PC-3 (cell line): ENCODE measurements around the gene ZYG11A. TPM values are rescaled to one million over a fixed set of nuclear protein-coding genes. Genes with fewer than 3 reads are reported as not detected.
"Not testable (repeated sequence)": the region's sequence is repeated elsewhere in the genome, so short reads cannot be mapped to it uniquely, and the experiment has no call there.

ENCODE experiments used
- ATAC-seq: fragments of 200-7000 bp; cut with Tn5 transposase; 2 replicates; pipeline ENCODE4 v1.9.1; 2020; ENCODE audit warnings: mild to moderate bottlenecking, moderate library complexity
- BruUV-seq: library from RNA; stranded (reverse); fragments of 400-500 nt; replicated peaks from 2 replicates; lab custom pipeline; 2021; lab: Mats Ljungman, UMichigan
- CTCF ChIA-PET: fragments of 300-600 bp; sonication (Branson Sonifier 250); formaldehyde crosslinking; loops from one replicate; lab custom pipeline; 2022; ENCODE audit warnings: antibody characterized with exemption; lab: Charles Lee
- POLR2A ChIA-PET: fragments of 300-600 bp; sonication (Branson Sonifier 250); formaldehyde crosslinking; loops from one replicate; lab custom pipeline; 2022; ENCODE audit warnings: antibody characterized with exemption; ENCODE audit not compliant: unreplicated experiment; lab: Charles Lee
- DNase-seq: peaks from one replicate; pipeline ENCODE4 v3.0.0-alpha.2; 2015
- H2AFZ ChIP-seq: fragments of 300-600 bp; sonication (generic); 2 replicates; pipeline ENCODE4 v1.6.0; 2016; ENCODE audit warnings: antibody characterized with exemption, low read length
- H3F3A ChIP-seq: fragments of 300-600 bp; sonication (generic); one replicate; pipeline ENCODE4 v1.6.0; 2017; ENCODE audit warnings: antibody characterized with exemption, low read length, control low read depth, mild to moderate bottlenecking; ENCODE audit not compliant: unreplicated experiment
- H3K27ac ChIP-seq: fragments of 300-600 bp; sonication (generic); 2 replicates; pipeline ENCODE4 v1.5.1; 2016; ENCODE audit warnings: mild to moderate bottlenecking, low read length
- H3K27me3 ChIP-seq: fragments of 300-600 bp; sonication (generic); 2 replicates; pipeline ENCODE4 v1.6.1; 2016; ENCODE audit warnings: low read length, mixed read lengths
- H3K36me3 ChIP-seq: fragments of 300-600 bp; sonication (generic); 2 replicates; pipeline ENCODE4 v1.6.1; 2016; ENCODE audit warnings: low read depth, mixed run types, low read length, mixed read lengths
- H3K4me1 ChIP-seq: fragments of 300-600 bp; sonication (generic); 2 replicates; pipeline ENCODE4 v1.5.1; 2016; ENCODE audit warnings: low read length; ENCODE audit not compliant: insufficient read depth
- H3K4me2 ChIP-seq: fragments of 300-600 bp; sonication (generic); 2 replicates; pipeline ENCODE4 v1.6.0; 2016; ENCODE audit warnings: low read length
- H3K4me3 ChIP-seq: fragments of 300-600 bp; sonication (generic); 2 replicates; pipeline ENCODE4 v1.5.1; 2016; ENCODE audit warnings: mild to moderate bottlenecking, low read length, mixed read lengths
- H3K79me2 ChIP-seq: fragments of 300-600 bp; sonication (generic); 2 replicates; pipeline ENCODE4 v1.6.1; 2017; ENCODE audit warnings: low read length, mixed read lengths
- H3K9ac ChIP-seq: fragments of 300-600 bp; sonication (generic); 2 replicates; pipeline ENCODE4 v1.6.0; 2016; ENCODE audit warnings: mild to moderate bottlenecking, low read length
- H3K9me2 ChIP-seq: fragments of 300-600 bp; sonication (generic); replicated peaks from 2 replicates; pipeline ENCODE4 v1.6.1; 2016; ENCODE audit warnings: mixed run types, low read length, mixed read lengths
- H3K9me3 ChIP-seq: fragments of 300-600 bp; sonication (generic); 2 replicates; pipeline ENCODE4 v1.6.1; 2016; ENCODE audit warnings: low read length, mixed read lengths
- H4K20me1 ChIP-seq: fragments of 300-600 bp; sonication (generic); 2 replicates; pipeline ENCODE4 v1.6.1; 2016; ENCODE audit warnings: low read length, mixed read lengths
- CTCF ChIP-seq: fragments of 300-600 bp; sonication (generic); conservative IDR thresholded peaks from 2 replicates; pipeline ENCODE4 v1.5.1; 2017; ENCODE audit warnings: antibody characterized with exemption, low read depth, mild to moderate bottlenecking, low read length
- EZH2 ChIP-seq: fragments of 300-600 bp; sonication (generic); IDR thresholded peaks from one replicate; pipeline ENCODE4 v1.6.1; 2017; ENCODE audit warnings: antibody characterized with exemption, mild to moderate bottlenecking, low read length; ENCODE audit not compliant: unreplicated experiment
- EZH2phosphoT487 ChIP-seq: fragments of 300-600 bp; sonication (generic); IDR thresholded peaks from 2 replicates; pipeline ENCODE4 v1.6.1; 2018; ENCODE audit warnings: mild to moderate bottlenecking, antibody characterized with exemption, low read length, borderline replicate concordance
- intact Hi-C: fragments of 100-400 bp; cut with micrococcal nuclease; formaldehyde crosslinking; loops from 2 replicates; pipeline ENCODE4 v1.9.0; 2023
- total RNA-seq: library from RNA; depleted of rRNA; stranded (reverse); fragments of >200 nt; gene quantifications from 2 replicates; pipeline ENCODE4 v1.2.3, GENCODE V29; 2014

ZYG11A gene
- total RNA-seq, 1 experiment from 2014 or later, result 0.47 TPM

- POLR2A ChIA-PET, result no interaction called here
- peaks cover 15% of the 10 kb centered on the region for H3K4me1 ChIP-seq
- DNase-seq (no peak), ATAC-seq (no peak)
- no peak overlapping the region for H2AFZ ChIP-seq
- H3K9me3 ChIP-seq, result no peaks in the 10 kb centered on the region
- H3K27me3 ChIP-seq, result no peaks in the 10 kb centered on the region
- CTCF ChIA-PET, result no interaction called here
- no peaks in the 10 kb centered on the region for H3K9me2 ChIP-seq
- intact Hi-C loops, result no loop called here
- H4K20me1 ChIP-seq, result no peaks in the 10 kb centered on the region
- H3K4me3 ChIP-seq, result no peak overlapping the region
- H3F3A ChIP-seq, result no peaks in the 10 kb centered on the region
- H3K9ac ChIP-seq, result no peak overlapping the region
- TF ChIP-seq EZH2, result no peak
- no peak for TF ChIP-seq EZH2phosphoT487
- TF ChIP-seq CTCF, result no peak
- no peaks in the 10 kb centered on the region for H3K36me3 ChIP-seq
- H3K79me2 ChIP-seq, result no peaks in the 10 kb centered on the region
- no peak overlapping the region for H3K27ac ChIP-seq
- H3K4me2 ChIP-seq, result no peak overlapping the region
- BruUV-seq, result no TSS peak
These were observed 20.3 kb downstream of the ZYG11A start for GRCh38 chr1:52862666-52863458.

GRCh38 chr1:52867087-52867863, 24.7 kb downstream of the ZYG11A start:
- no peak for TF ChIP-seq EZH2phosphoT487
- TF ChIP-seq EZH2, result no peak
- TF ChIP-seq CTCF, result no peak

GRCh38 chr1:52869727-52870126, 27.2 kb downstream of the ZYG11A start:
- H3K4me1 ChIP-seq, H3K4me3 ChIP-seq, DNase-seq, intact Hi-C loops, H2AFZ ChIP-seq, H3K27ac ChIP-seq, H3F3A ChIP-seq, ATAC-seq, H3K9ac ChIP-seq, BruUV-seq, H3K36me3 ChIP-seq, H3K9me2 ChIP-seq, H3K4me2 ChIP-seq, H3K79me2 ChIP-seq, CTCF ChIA-PET, H3K27me3 ChIP-seq, H3K9me3 ChIP-seq, H4K20me1 ChIP-seq: not testable (repeated sequence)
- POLR2A ChIA-PET, result interaction anchor here (0.6 kb wide), 1 partner anchor 130 kb away, joined by 12 read pairs; no protein-coding TSS in a partner anchor

More at GRCh38 chr1:52867087-52867863, 24.7 kb downstream of the ZYG11A start:
- ATAC-seq, result peak; percentile 31; the same call in 1 of the 2 replicates
- Histone ChIP-seq H4K20me1 (no peaks in the 10 kb centered on the region), H3K4me1 (no peaks in the 10 kb centered on the region), H3K4me2 (no peak overlapping the region), H3K9me3 (no peaks in the 10 kb centered on the region), H3K27ac (peak overlapping the region; percentile 16; the same call in 1 of the 2 replicates), H3K9me2 (no peaks in the 10 kb centered on the region), H3K4me3 (no peak overlapping the region), H3K79me2 (no peaks in the 10 kb centered on the region), H3K36me3 (no peaks in the 10 kb centered on the region), H3K27me3 (no peaks in the 10 kb centered on the region), H3F3A (no peaks in the 10 kb centered on the region), H2AFZ (no peak overlapping the region), H3K9ac (no peak overlapping the region)
- DNase-seq, result peak; percentile 8
- intact Hi-C loops, result no loop called here
- CTCF ChIA-PET, result interaction anchor here (0.6 kb wide), 1 partner anchor 866 kb away, joined by 4 read pairs; no protein-coding TSS in a partner anchor
- POLR2A ChIA-PET, result no interaction called here
- BruUV-seq, result no TSS peak
